Ishikawa (cell line): ENCODE data around the gene VCX.

ENCODE experiments used
- CEBPB ChIP-seq: IDR thresholded peaks from 2 replicates; pipeline ENCODE4 v1.6.1; 2012
- CREB1 ChIP-seq: IDR thresholded peaks from 2 replicates; pipeline ENCODE4 v1.6.1; 2012; ENCODE audit warnings: low read depth
- EGR1 ChIP-seq: IDR thresholded peaks from 2 replicates; pipeline ENCODE4 v1.6.1; 2012
- EP300 ChIP-seq: IDR thresholded peaks from 2 replicates; pipeline ENCODE4 v1.6.1; 2012; ENCODE audit warnings: borderline replicate concordance
- FOXM1 ChIP-seq: IDR thresholded peaks from 2 replicates; pipeline ENCODE4 v1.6.1; 2012; ENCODE audit warnings: low read depth, borderline replicate concordance
- NFIC ChIP-seq: IDR thresholded peaks from 2 replicates; pipeline ENCODE4 v1.6.1; 2012
- RAD21 ChIP-seq: IDR thresholded peaks from 2 replicates; pipeline ENCODE4 v1.6.1; 2012; ENCODE audit warnings: low read depth
- TAF1 ChIP-seq: IDR thresholded peaks from 2 replicates; pipeline ENCODE4 v1.6.1; 2012; ENCODE audit warnings: low read depth, mild to moderate bottlenecking
- TCF12 ChIP-seq: IDR thresholded peaks from 2 replicates; pipeline ENCODE4 v1.6.1; 2012; ENCODE audit warnings: low read depth
- TEAD4 ChIP-seq: IDR thresholded peaks from 2 replicates; pipeline ENCODE4 v1.6.1; 2012
- YY1 ChIP-seq: IDR thresholded peaks from 2 replicates; pipeline ENCODE4 v1.6.1; 2012; ENCODE audit warnings: low read depth
- ZBTB7A ChIP-seq: IDR thresholded peaks from 2 replicates; pipeline ENCODE4 v1.6.1; 2012; ENCODE audit warnings: low read depth
- TF ChIP-seq, protein P1 (sequence below): IDR thresholded peaks from 2 replicates; pipeline ENCODE4 v1.6.1; 2012; ENCODE audit warnings: low read depth, mild to moderate bottlenecking
- TF ChIP-seq, protein P2 (sequence below): IDR thresholded peaks from 2 replicates; pipeline ENCODE4 v1.6.1; 2012
- TF ChIP-seq, protein P3 (sequence below): IDR thresholded peaks from 2 replicates; pipeline ENCODE4 v1.6.1; 2012

The VCX gene

DNA sequence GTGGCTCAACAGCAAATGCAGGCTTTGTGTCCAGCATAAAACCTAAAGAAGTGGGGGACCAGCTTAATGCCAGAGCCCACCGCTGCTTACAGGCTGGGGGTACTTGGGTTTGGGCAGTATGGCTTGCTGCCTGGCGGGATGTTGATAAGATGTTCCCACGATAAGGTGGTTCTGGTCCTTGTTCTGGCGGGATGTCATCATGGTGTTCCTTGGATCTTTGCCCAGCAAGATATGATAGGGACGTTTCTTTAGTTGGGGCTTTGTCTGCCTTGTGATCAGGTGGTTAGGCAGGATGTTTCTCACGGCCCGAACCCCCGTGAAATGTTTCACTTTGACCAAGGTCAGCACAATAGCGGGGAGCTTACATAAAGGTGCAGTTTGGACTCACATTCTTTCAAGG is 49.0 kb downstream of the VCX start:
- TF ChIP-seq EGR1 (no peak), ZBTB7A (no peak), RAD21 (no peak), EP300 (no peak), CEBPB (no peak), CREB1 (no peak), TAF1 (no peak), TEAD4 (no peak), YY1 (no peak), FOXM1 (no peak), NFIC (no peak), TCF12 (no peak)
- TF ChIP-seq, protein P1, sequence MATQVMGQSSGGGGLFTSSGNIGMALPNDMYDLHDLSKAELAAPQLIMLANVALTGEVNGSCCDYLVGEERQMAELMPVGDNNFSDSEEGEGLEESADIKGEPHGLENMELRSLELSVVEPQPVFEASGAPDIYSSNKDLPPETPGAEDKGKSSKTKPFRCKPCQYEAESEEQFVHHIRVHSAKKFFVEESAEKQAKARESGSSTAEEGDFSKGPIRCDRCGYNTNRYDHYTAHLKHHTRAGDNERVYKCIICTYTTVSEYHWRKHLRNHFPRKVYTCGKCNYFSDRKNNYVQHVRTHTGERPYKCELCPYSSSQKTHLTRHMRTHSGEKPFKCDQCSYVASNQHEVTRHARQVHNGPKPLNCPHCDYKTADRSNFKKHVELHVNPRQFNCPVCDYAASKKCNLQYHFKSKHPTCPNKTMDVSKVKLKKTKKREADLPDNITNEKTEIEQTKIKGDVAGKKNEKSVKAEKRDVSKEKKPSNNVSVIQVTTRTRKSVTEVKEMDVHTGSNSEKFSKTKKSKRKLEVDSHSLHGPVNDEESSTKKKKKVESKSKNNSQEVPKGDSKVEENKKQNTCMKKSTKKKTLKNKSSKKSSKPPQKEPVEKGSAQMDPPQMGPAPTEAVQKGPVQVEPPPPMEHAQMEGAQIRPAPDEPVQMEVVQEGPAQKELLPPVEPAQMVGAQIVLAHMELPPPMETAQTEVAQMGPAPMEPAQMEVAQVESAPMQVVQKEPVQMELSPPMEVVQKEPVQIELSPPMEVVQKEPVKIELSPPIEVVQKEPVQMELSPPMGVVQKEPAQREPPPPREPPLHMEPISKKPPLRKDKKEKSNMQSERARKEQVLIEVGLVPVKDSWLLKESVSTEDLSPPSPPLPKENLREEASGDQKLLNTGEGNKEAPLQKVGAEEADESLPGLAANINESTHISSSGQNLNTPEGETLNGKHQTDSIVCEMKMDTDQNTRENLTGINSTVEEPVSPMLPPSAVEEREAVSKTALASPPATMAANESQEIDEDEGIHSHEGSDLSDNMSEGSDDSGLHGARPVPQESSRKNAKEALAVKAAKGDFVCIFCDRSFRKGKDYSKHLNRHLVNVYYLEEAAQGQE: no peak
- TF ChIP-seq, protein P2, sequence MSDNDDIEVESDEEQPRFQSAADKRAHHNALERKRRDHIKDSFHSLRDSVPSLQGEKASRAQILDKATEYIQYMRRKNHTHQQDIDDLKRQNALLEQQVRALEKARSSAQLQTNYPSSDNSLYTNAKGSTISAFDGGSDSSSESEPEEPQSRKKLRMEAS: no peak
- TF ChIP-seq, protein P3, sequence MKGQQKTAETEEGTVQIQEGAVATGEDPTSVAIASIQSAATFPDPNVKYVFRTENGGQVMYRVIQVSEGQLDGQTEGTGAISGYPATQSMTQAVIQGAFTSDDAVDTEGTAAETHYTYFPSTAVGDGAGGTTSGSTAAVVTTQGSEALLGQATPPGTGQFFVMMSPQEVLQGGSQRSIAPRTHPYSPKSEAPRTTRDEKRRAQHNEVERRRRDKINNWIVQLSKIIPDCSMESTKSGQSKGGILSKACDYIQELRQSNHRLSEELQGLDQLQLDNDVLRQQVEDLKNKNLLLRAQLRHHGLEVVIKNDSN: no peak
